Astrocyte (in vitro differentiated cells and primary cell): ENCODE results near the gene RPS21. TPM values are rescaled to one million over a fixed set of nuclear protein-coding genes. Genes with fewer than 3 reads are reported as not detected.

Experiments
- DNase-seq: peaks from one replicate; pipeline ENCODE4 v3.0.0-alpha.2; 2010; ENCODE audit warnings: low read depth
- FAIRE-seq: peaks from 2 replicates; lab custom pipeline; 2011; peaks lifted over from hg19 to GRCh38; lab: Jason Lieb, UNC
- H2AFZ ChIP-seq: 2 replicates; pipeline ENCODE4 v1.6.0; 2012; ENCODE audit warnings: low read depth, low read length, inconsistent platforms
- H3K27ac ChIP-seq: 2 replicates; pipeline ENCODE4 v1.5.1; 2011; ENCODE audit warnings: low read depth, low read length, inconsistent platforms
- H3K27me3 ChIP-seq: 2 replicates; pipeline ENCODE4 v1.6.0; 2011; ENCODE audit warnings: low read length, inconsistent platforms; ENCODE audit not compliant: insufficient read depth
- H3K36me3 ChIP-seq: 2 replicates; pipeline ENCODE4 v1.5.1; 2011; ENCODE audit warnings: low read length, inconsistent platforms; ENCODE audit not compliant: insufficient read depth
- H3K4me1 ChIP-seq: 2 replicates; pipeline ENCODE4 v1.5.1; 2011; ENCODE audit warnings: low read length, inconsistent platforms; ENCODE audit not compliant: insufficient read depth
- H3K4me2 ChIP-seq: 2 replicates; pipeline ENCODE4 v1.6.0; 2012; ENCODE audit warnings: low read length, inconsistent platforms
- H3K4me3 ChIP-seq: 2 replicates; pipeline ENCODE4 v1.5.1; 2011; ENCODE audit warnings: low read depth, mild to moderate bottlenecking, low read length, inconsistent platforms; ENCODE audit not compliant: insufficient read depth
- H3K79me2 ChIP-seq: 2 replicates; pipeline ENCODE4 v1.6.0; 2012; ENCODE audit warnings: mild to moderate bottlenecking, low read length, inconsistent platforms; ENCODE audit not compliant: insufficient read depth
- H3K9ac ChIP-seq: 2 replicates; pipeline ENCODE4 v1.6.0; 2012; ENCODE audit warnings: mild to moderate bottlenecking, low read length, inconsistent platforms
- H3K9me3 ChIP-seq: 2 replicates; pipeline ENCODE4 v1.5.1; 2012; ENCODE audit warnings: low read depth, mild to moderate bottlenecking, low read length, inconsistent platforms; ENCODE audit not compliant: insufficient read depth
- H4K20me1 ChIP-seq: 2 replicates; pipeline ENCODE4 v1.6.0; 2012; ENCODE audit warnings: low read length, inconsistent platforms; ENCODE audit not compliant: insufficient read depth
- H3K27ac Mint-ChIP-seq: one replicate; pipeline ENCODE4 v1.8.0; 2021; ENCODE audit warnings: mild to moderate bottlenecking, mixed read lengths; ENCODE audit not compliant: unreplicated experiment
- H3K27me3 Mint-ChIP-seq: one replicate; pipeline ENCODE4 v1.8.0; 2021; ENCODE audit warnings: low read depth, mixed read lengths; ENCODE audit not compliant: unreplicated experiment
- H3K36me3 Mint-ChIP-seq: one replicate; pipeline ENCODE4 v1.8.0; 2021; ENCODE audit warnings: low read depth, mixed read lengths; ENCODE audit not compliant: unreplicated experiment
- H3K4me1 Mint-ChIP-seq: one replicate; pipeline ENCODE4 v1.8.0; 2021; ENCODE audit warnings: low read depth, mixed read lengths; ENCODE audit not compliant: unreplicated experiment
- H3K4me3 Mint-ChIP-seq: one replicate; pipeline ENCODE4 v1.8.0; 2021; ENCODE audit warnings: mild to moderate bottlenecking, moderate library complexity, mixed read lengths; ENCODE audit not compliant: unreplicated experiment
- H3K9me3 Mint-ChIP-seq: one replicate; pipeline ENCODE4 v1.8.0; 2021; ENCODE audit warnings: mild to moderate bottlenecking, mixed read lengths; ENCODE audit not compliant: unreplicated experiment
- CTCF ChIP-seq: IDR thresholded peaks from 2 replicates; pipeline ENCODE4 v1.5.1; 2011; ENCODE audit warnings: low read depth, mild to moderate bottlenecking, inconsistent platforms, low read length, moderate library complexity; ENCODE audit not compliant: insufficient read depth
- EZH2 ChIP-seq: IDR thresholded peaks from 2 replicates; pipeline ENCODE4 v1.6.1; 2012; ENCODE audit warnings: mild to moderate bottlenecking, low read length, inconsistent platforms; ENCODE audit not compliant: insufficient read depth
- total RNA-seq: library from RNA; stranded (reverse); gene quantifications from 2 replicates; pipeline ENCODE4 v1.2.1, GENCODE V29; 2021

The RPS21 gene
- total RNA-seq, 1 donor from 2014 or later = 1,251 TPM

- H3K4me1 ChIP-seq = no peaks in the 10 kb centered on the region
- H3K4me3 ChIP-seq = no peak overlapping the region
- no peak overlapping the region for H3K4me3 Mint-ChIP-seq
- no peaks in the 10 kb centered on the region for H3K9me3 Mint-ChIP-seq
- H3K9ac ChIP-seq = no peak overlapping the region
- no peak overlapping the region for H2AFZ ChIP-seq
- no peak overlapping the region for H3K27ac ChIP-seq
- H3K27me3 Mint-ChIP-seq = peaks cover 13% of the 10 kb centered on the region
- H4K20me1 ChIP-seq = no peaks in the 10 kb centered on the region
- no peak for FAIRE-seq
- peaks cover 2% of the 10 kb centered on the region for H3K4me1 Mint-ChIP-seq
- DNase-seq = no peak
- H3K9me3 ChIP-seq = peaks cover 3% of the 10 kb centered on the region
- H3K79me2 ChIP-seq = no peaks in the 10 kb centered on the region
- H3K27me3 ChIP-seq = no peaks in the 10 kb centered on the region
- no peak overlapping the region for H3K4me2 ChIP-seq
- H3K36me3 ChIP-seq = no peaks in the 10 kb centered on the region
- no peaks in the 10 kb centered on the region for H3K36me3 Mint-ChIP-seq
- TF ChIP-seq EZH2 = no peak
- no peak for TF ChIP-seq CTCF
- H3K27ac Mint-ChIP-seq = no peak overlapping the region
These were observed 35.9 kb downstream of the RPS21 start for GRCh38 chr20:62422636-62423325.

GRCh38 chr20:62423326-62423706 is 36.4 kb downstream of the RPS21 start:
- Mint-ChIP-seq H3K27me3 (peaks cover 13% of the 10 kb centered on the region), H3K4me1 (peaks cover 2% of the 10 kb centered on the region), H3K9me3 (no peaks in the 10 kb centered on the region), H3K27ac (no peak overlapping the region), H3K36me3 (no peaks in the 10 kb centered on the region), H3K4me3 (no peak overlapping the region)
- Histone ChIP-seq H3K4me3 (no peak overlapping the region), H3K27ac (no peak overlapping the region), H3K4me1 (no peaks in the 10 kb centered on the region), H3K9me3 (peaks cover 3% of the 10 kb centered on the region), H3K27me3 (no peaks in the 10 kb centered on the region), H3K4me2 (no peak overlapping the region), H3K9ac (no peak overlapping the region), H3K79me2 (no peaks in the 10 kb centered on the region), H2AFZ (no peak overlapping the region), H4K20me1 (no peaks in the 10 kb centered on the region), H3K36me3 (no peaks in the 10 kb centered on the region)
- DNase-seq (no peak), FAIRE-seq (no peak)
- no peak for TF ChIP-seq CTCF
- no peak for TF ChIP-seq EZH2
